Choroid plexus epithelial cell (primary cell): Measurements from ENCODE around the gene SLFN12.

ENCODE experiments used
- DNase-seq: peaks from one replicate; pipeline ENCODE4 v3.0.0-alpha.2; 2010; ENCODE audit warnings: low read depth
- H3K4me3 ChIP-seq: 2 replicates; pipeline ENCODE4 v1.5.1; 2011; ENCODE audit warnings: low read depth, mild to moderate bottlenecking, control low read depth, low read length, moderate library complexity
- CTCF ChIP-seq: conservative IDR thresholded peaks from 2 replicates; pipeline ENCODE4 v1.5.1; 2011; ENCODE audit warnings: low read depth, mild to moderate bottlenecking, control low read depth, inconsistent platforms, low read length, moderate library complexity

Gene SLFN12

GRCh38 chr17:35372846-35373533, 59.3 kb downstream of the SLFN12 start:
- no peak for TF ChIP-seq CTCF
- H3K4me3 ChIP-seq = peak overlapping the region; percentile 75
- DNase-seq = no peak

- TF ChIP-seq CTCF = no peak
- no peak for DNase-seq
Observed at GRCh38 chr17:35371934-35372333, 60.4 kb downstream of the SLFN12 start.

GRCh38 chr17:35368081-35368830, 64.0 kb downstream of the SLFN12 start:
- no peak for TF ChIP-seq CTCF
- no peak overlapping the region for H3K4me3 ChIP-seq
- DNase-seq = peak; percentile 56

More at GRCh38 chr17:35371934-35372333, 60.4 kb downstream of the SLFN12 start:
- H3K4me3 ChIP-seq = no peak overlapping the region

- no peak overlapping the region for H3K4me3 ChIP-seq
- TF ChIP-seq CTCF = no peak
- no peak for DNase-seq
Observed at GRCh38 chr17:35361027-35361426, 71.3 kb downstream of the SLFN12 start.
